ENCODE results near the gene UFSP2. TPM values are rescaled to one million over a fixed set of nuclear protein-coding genes. Genes with fewer than 3 reads are reported as not detected.

Gene UFSP2
- total and polyA plus RNA-seq, 9 donors, result 33.4 to 69.3 (median 51.3) TPM

DNA sequence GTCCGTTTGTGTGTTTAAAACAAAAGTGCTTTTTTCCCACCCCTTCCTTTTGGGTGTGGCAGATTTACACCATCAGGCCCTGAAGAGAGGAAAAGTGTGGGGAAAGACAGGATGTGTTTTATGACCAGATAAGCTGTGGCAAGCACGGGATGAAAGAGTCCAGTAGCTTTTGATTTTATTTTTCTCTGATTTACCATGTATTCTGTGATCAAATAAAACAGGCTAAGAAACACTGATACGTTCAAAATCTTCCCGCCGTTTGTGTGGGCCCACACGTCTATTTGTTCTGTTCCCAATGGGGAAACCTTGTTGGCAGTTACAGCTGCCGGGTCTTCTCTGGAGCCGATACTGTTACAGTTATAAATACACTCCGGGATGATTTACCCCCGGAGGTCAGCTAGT lies 40.8 kb downstream of the UFSP2 start:
- Histone ChIP-seq H3K36me3 (no peaks in the 10 kb centered on the region), H3K4me1 (ENCODE audit: insufficient read depth) (peaks cover 1% of the 10 kb centered on the region), H3K27ac (no peak overlapping the region), H3K4me3 (no peak overlapping the region), H3K27me3 (no peaks in the 10 kb centered on the region), H3K9me3 (no peaks in the 10 kb centered on the region)
- 4 to 8% (median 7%) methylated on average over 10 of the region's 10 CpGs for WGBS, 3 donors
- intact Hi-C loops (cut with DNase I), result no loop called here
- TF ChIP-seq POLR2A (IDR thresholded peaks at IDR 0.05) (no peak), EP300 (IDR thresholded peaks at IDR 0.05) (no peak), CTCF (IDR thresholded peaks at IDR 0.05) (no peak)
- DNase-seq, result no peak

DNA sequence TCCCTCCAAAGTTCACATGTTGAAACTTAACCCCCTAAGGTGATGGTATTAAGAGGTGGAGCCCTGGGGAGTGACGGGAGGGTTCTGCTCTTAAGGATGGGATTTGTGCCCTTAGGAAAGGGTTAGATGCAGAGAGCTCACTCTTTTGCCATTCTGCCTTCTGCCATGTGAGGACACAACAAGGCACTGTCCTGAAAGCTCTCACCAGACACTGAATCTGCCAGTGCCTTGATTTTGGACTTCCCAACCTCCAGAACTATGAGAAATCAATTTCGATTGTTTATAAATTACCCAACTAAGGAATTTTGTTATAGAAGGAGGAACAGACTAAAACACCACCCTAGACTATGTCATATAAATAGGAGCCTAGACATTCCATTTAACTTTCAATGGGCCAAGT lies 41.7 kb downstream of the UFSP2 start:
- WGBS, 3 donors, result 92 to 97% (median 94%) methylated on average over 2 of the region's 2 CpGs
- intact Hi-C loops (cut with DNase I), result no loop called here
- no peak overlapping the region for H3K27ac ChIP-seq

DNA sequence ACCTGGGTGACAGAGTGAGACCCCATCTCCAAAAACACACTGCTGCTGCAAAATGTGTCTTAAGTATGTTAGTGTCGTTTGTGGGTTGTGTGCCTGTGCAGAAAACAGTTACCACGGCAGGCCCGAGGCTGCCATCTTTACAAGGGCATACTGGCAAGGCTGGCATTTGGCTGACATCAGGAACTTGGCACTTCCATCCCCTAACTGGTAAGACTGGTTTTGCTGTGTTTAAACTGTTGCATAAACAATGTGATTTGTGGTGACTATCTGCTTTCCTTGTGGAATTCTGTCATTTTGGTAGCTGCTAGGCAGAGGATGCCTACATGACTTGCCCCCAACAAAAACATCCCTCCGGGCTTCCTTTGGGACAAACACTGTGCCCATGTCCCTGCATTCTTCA lies 42.3 kb downstream of the UFSP2 start:
- intact Hi-C loops (cut with DNase I), result no loop called here
- H3K4me3 ChIP-seq, result no peak overlapping the region
- DNase-seq, result no peak
- H3K36me3 ChIP-seq, result no peaks in the 10 kb centered on the region
- no peak overlapping the region for H3K27ac ChIP-seq
- H3K9me3 ChIP-seq, result no peaks in the 10 kb centered on the region
- 85 to 98% (median 97%) methylated on average over 4 of the region's 4 CpGs for WGBS, 3 donors
- TF ChIP-seq EP300 (IDR thresholded peaks at IDR 0.05) (no peak), POLR2A (IDR thresholded peaks at IDR 0.05) (no peak), CTCF (IDR thresholded peaks at IDR 0.05) (no peak)
- no peaks in the 10 kb centered on the region for H3K27me3 ChIP-seq
- peaks cover 1% of the 10 kb centered on the region for H3K4me1 ChIP-seq (ENCODE audit: insufficient read depth)

More for the DNA sequence above, 41.7 kb downstream of the UFSP2 start:
- no peak overlapping the region for H3K4me3 ChIP-seq
- H3K27me3 ChIP-seq, result no peaks in the 10 kb centered on the region
- DNase-seq, result no peak
- peaks cover 1% of the 10 kb centered on the region for H3K4me1 ChIP-seq (ENCODE audit: insufficient read depth)
- TF ChIP-seq CTCF (IDR thresholded peaks at IDR 0.05) (no peak), EP300 (IDR thresholded peaks at IDR 0.05) (no peak), POLR2A (IDR thresholded peaks at IDR 0.05) (no peak)
- H3K9me3 ChIP-seq, result no peaks in the 10 kb centered on the region
- H3K36me3 ChIP-seq, result no peaks in the 10 kb centered on the region

- H3K27ac ChIP-seq, result no peak overlapping the region
- no peaks in the 10 kb centered on the region for H3K27me3 ChIP-seq
- no peak for DNase-seq
- H3K9me3 ChIP-seq, result no peaks in the 10 kb centered on the region
- H3K4me1 ChIP-seq (ENCODE audit: insufficient read depth), result peaks cover 1% of the 10 kb centered on the region
- no peaks in the 10 kb centered on the region for H3K36me3 ChIP-seq
- no peak for TF ChIP-seq POLR2A (IDR thresholded peaks at IDR 0.05)
- TF ChIP-seq CTCF (IDR thresholded peaks at IDR 0.05), result no peak
- TF ChIP-seq EP300 (IDR thresholded peaks at IDR 0.05), result no peak
- intact Hi-C loops (cut with DNase I), result no loop called here
- H3K4me3 ChIP-seq, result no peak overlapping the region
These were observed 43.0 kb downstream of the UFSP2 start for GRCh38 chr4:185382754-185383153.
